GM19193 (cell line): Measurements from ENCODE around the gene MAIP1.

Experiments used
- POLR2A ChIP-seq: IDR thresholded peaks from 4 replicates; pipeline ENCODE4 v1.6.1; 2011; ENCODE audit not compliant: insufficient read depth, insufficient read length; ENCODE audit errors: extremely low read depth

The MAIP1 gene

GRCh38 chr2:200000444-200001163 is 45.2 kb downstream of the MAIP1 start:
- TF ChIP-seq POLR2A, result no peak

GRCh38 chr2:200003444-200003843 is 48.1 kb downstream of the MAIP1 start:
- TF ChIP-seq POLR2A, result no peak

GRCh38 chr2:200005675-200006074 is 50.3 kb downstream of the MAIP1 start:
- no peak for TF ChIP-seq POLR2A

- TF ChIP-seq POLR2A, result no peak
These were observed 51.9 kb downstream of the MAIP1 start for GRCh38 chr2:200007306-200007705.

- TF ChIP-seq POLR2A, result no peak
These were observed 57.0 kb downstream of the MAIP1 start for GRCh38 chr2:200012401-200012800.
